GM12892 (cell line): ENCODE data around the gene AP3S1.

Experiments used
- POLR2A ChIP-seq: IDR thresholded peaks from 2 replicates; pipeline ENCODE4 v1.6.1; 2011; ENCODE audit warnings: low read depth, low read length, control low read depth
- POLR2AphosphoS5 ChIP-seq: IDR thresholded peaks from 2 replicates; pipeline ENCODE4 v1.6.1; 2011; ENCODE audit warnings: low read depth, low read length, control low read depth
- TAF1 ChIP-seq: IDR thresholded peaks from 2 replicates; pipeline ENCODE4 v1.6.1; 2011; ENCODE audit warnings: low read depth, mild to moderate bottlenecking, control low read depth, low read length, borderline replicate concordance

DNA sequence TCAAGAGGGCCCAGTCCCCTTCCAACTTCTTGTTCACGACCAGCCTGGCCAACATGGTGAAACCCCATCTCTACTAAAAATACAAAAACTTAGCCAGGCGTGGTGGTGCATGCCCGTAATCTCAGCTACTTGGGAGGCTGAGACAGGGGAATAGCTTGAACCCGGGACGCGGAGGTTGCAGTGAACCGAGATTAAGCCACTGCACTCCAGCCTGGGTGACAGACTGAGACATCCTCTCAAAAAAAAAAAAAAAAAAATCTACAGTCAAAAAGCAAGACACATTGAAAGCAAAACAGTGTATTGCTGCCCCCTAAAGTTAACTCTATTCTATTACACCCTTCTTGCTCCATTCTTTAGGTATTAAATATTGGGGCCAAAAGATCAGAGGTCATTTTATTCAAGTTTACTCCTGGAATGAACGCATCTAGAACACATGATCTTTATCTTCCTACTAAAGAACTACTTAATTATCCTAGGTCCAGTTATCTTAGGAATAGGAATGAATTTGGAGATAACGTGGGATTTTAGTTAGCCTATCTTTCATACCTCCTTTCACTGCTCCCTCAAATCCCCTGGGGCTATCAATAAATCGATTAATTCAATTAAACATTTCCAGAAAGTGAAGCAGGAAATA, 2.7 kb upstream of the AP3S1 start:
- TF ChIP-seq POLR2A (no peak), TAF1 (no peak), POLR2AphosphoS5 (no peak)
